Measurements from ENCODE around the gene DDX10.

DDX10 gene

DNA sequence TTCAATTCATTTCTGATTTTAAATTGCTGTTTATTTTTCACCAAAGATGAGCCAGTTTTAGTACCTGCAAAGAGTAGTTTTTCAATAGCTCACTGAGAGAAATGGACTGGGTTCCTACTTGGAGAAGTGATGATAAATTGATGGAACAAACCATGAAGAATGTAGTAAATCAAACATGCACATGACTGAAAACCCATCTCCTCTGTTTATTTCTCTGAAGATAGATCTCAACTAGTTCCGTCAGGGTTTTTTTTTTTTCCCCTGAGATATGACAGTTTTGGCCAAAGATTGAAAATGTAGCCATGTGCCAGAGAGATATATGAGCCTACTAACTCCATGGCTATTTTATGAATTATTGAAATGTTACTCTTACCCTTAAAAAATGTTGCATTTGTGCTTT is 239.6 kb downstream of the DDX10 start:
- Histone ChIP-seq H3K9ac (ENCODE audit: low read length in 5 of 5) (no peak overlapping the region), H3K4me3 (ENCODE audit: low read depth in 1 of 5, low read length in 5 of 5) (no peak overlapping the region), H3K27ac (ENCODE audit: low read depth, low read length) (no peak overlapping the region), H3K9me3 (ENCODE audit: control insufficient read depth in 5 of 5, low read length in 5 of 5) (no peaks in the 10 kb centered on the region), H3K27me3 (ENCODE audit: control insufficient read depth in 5 of 5, insufficient read depth in 4 of 5, low read length in 5 of 5) (no peaks in the 10 kb centered on the region), H3K4me1 (ENCODE audit: control insufficient read depth in 5 of 5, insufficient read depth in 5 of 5, low read length in 5 of 5) (peaks cover 0 to 16% (median 8%) of the 10 kb centered on the region in 5 donors), H3K36me3 (ENCODE audit: control insufficient read depth in 5 of 5, insufficient read depth in 5 of 5, low read length in 5 of 5) (no peaks in the 10 kb centered on the region)

DNA sequence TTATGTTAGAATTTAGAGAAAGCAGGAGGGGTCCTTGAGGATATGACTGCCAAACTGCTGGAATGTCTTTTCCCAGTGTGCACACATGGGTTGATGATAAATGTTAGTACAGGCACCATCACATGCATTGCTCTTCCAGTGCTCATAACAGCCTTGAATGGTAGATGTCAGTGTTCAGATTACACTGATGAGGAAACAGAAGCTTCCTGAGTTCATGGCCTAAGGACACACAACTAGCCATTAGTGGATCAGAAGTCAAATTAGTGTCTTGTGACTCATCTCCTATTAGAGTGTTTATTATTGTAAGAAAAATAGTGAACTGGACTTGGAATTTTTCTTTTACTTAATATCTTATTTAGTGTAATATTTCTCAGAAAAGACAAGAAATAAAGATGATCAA is 241.5 kb downstream of the DDX10 start:
- H3K4me1 ChIP-seq (ENCODE audit: control insufficient read depth in 5 of 5, insufficient read depth in 5 of 5, low read length in 5 of 5) = peaks cover 0 to 25% (median 8%) of the 10 kb centered on the region in 5 donors
- H3K4me3 ChIP-seq (ENCODE audit: low read depth in 1 of 5, low read length in 5 of 5) = no peak overlapping the region
- H3K9me3 ChIP-seq (ENCODE audit: control insufficient read depth in 5 of 5, low read length in 5 of 5) = no peaks in the 10 kb centered on the region
- no peak overlapping the region for H3K9ac ChIP-seq (ENCODE audit: low read length in 5 of 5)
- no peak overlapping the region for H3K27ac ChIP-seq (ENCODE audit: low read depth, low read length)
- no peaks in the 10 kb centered on the region for H3K27me3 ChIP-seq (ENCODE audit: control insufficient read depth in 5 of 5, insufficient read depth in 4 of 5, low read length in 5 of 5)
- no peaks in the 10 kb centered on the region for H3K36me3 ChIP-seq (ENCODE audit: control insufficient read depth in 5 of 5, insufficient read depth in 5 of 5, low read length in 5 of 5)

DNA sequence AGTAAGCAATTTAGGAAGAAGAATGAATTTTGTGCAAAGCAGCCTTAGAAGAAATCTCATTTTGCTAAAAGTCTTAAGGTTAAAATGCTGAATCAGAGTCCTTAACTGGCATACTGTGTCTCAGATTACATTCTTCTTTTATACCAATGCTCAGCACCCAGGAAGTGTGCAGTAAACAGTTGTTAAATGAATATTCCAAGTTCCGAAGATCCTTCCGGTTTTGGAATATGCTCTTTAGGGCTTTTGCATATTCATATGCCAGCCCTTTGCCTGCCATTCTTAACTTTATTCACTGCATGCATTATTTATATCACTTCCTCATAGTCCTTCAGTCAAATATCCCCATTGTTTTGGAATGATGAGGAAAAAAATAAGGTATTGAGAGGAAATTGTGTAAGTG is 242.0 kb downstream of the DDX10 start:
- Histone ChIP-seq H3K4me3 (ENCODE audit: low read depth in 1 of 5, low read length in 5 of 5) (no peak overlapping the region), H3K27ac (ENCODE audit: low read depth, low read length) (peak overlapping the region; percentile 32), H3K9me3 (ENCODE audit: control insufficient read depth in 5 of 5, low read length in 5 of 5) (no peaks in the 10 kb centered on the region), H3K36me3 (ENCODE audit: control insufficient read depth in 5 of 5, insufficient read depth in 5 of 5, low read length in 5 of 5) (no peaks in the 10 kb centered on the region), H3K4me1 (ENCODE audit: control insufficient read depth in 5 of 5, insufficient read depth in 5 of 5, low read length in 5 of 5) (peaks cover 0 to 25% (median 8%) of the 10 kb centered on the region in 5 donors), H3K27me3 (ENCODE audit: control insufficient read depth in 5 of 5, insufficient read depth in 4 of 5, low read length in 5 of 5) (no peaks in the 10 kb centered on the region), H3K9ac (ENCODE audit: low read length in 5 of 5) (no peak overlapping the region)

DNA sequence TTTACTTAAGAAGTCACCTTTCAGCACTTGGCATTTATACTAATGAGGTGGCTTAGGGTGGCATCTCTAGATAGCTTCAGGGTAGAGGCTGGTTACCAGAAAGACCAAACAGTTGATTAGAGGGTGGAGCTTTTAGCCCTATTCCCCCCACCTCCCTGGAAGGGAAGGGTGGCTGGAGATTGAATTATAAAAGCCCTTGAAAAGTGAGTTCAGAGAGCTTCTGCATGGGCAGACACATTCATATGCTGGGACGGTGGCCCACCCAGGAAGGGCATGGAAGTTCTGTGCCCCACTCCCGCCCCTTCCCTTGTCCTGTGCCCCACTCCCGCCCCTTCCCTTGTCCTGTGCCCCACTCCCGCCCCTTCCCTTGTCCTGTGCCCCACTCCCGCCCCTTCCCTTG is 244.2 kb downstream of the DDX10 start:
- H3K27ac ChIP-seq (ENCODE audit: low read depth, low read length) = no peak overlapping the region
- no peaks in the 10 kb centered on the region for H3K27me3 ChIP-seq (ENCODE audit: control insufficient read depth in 5 of 5, insufficient read depth in 4 of 5, low read length in 5 of 5)
- no peaks in the 10 kb centered on the region for H3K36me3 ChIP-seq (ENCODE audit: control insufficient read depth in 5 of 5, insufficient read depth in 5 of 5, low read length in 5 of 5)
- H3K9ac ChIP-seq (ENCODE audit: low read length in 5 of 5) = no peak overlapping the region
- H3K4me3 ChIP-seq (ENCODE audit: low read depth in 1 of 5, low read length in 5 of 5) = no peak overlapping the region
- peaks cover 0 to 25% (median 8%) of the 10 kb centered on the region in 5 donors for H3K4me1 ChIP-seq (ENCODE audit: control insufficient read depth in 5 of 5, insufficient read depth in 5 of 5, low read length in 5 of 5)
- H3K9me3 ChIP-seq (ENCODE audit: control insufficient read depth in 5 of 5, low read length in 5 of 5) = no peaks in the 10 kb centered on the region

DNA sequence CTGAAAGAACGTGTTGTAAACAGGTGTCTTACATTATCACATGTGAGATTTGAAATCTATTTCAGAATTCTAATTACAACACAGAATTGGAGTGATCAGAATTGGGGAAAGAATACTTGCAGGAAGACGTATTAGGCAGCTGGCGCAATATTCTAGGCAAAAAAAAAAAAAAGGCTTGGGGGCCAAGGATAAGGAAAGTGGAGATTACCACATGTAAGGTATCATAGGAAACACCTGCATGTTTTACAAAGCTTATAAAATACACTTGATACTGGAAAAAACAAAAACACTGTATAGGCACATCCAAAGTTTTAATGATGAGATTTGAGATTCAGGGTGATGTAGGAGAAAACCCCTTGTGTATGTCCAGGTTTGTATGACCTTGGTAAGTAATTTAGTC is 245.1 kb downstream of the DDX10 start:
- no peaks in the 10 kb centered on the region for H3K9me3 ChIP-seq (ENCODE audit: control insufficient read depth in 5 of 5, low read length in 5 of 5)
- H3K9ac ChIP-seq (ENCODE audit: low read length in 5 of 5) = no peak overlapping the region
- no peaks in the 10 kb centered on the region for H3K36me3 ChIP-seq (ENCODE audit: control insufficient read depth in 5 of 5, insufficient read depth in 5 of 5, low read length in 5 of 5)
- H3K4me3 ChIP-seq (ENCODE audit: low read depth in 1 of 5, low read length in 5 of 5) = no peak overlapping the region
- peaks cover 0 to 25% (median 8%) of the 10 kb centered on the region in 5 donors for H3K4me1 ChIP-seq (ENCODE audit: control insufficient read depth in 5 of 5, insufficient read depth in 5 of 5, low read length in 5 of 5)
- peak overlapping the region; percentile 0 for H3K27ac ChIP-seq (ENCODE audit: low read depth, low read length)
- no peaks in the 10 kb centered on the region for H3K27me3 ChIP-seq (ENCODE audit: control insufficient read depth in 5 of 5, insufficient read depth in 4 of 5, low read length in 5 of 5)

DNA sequence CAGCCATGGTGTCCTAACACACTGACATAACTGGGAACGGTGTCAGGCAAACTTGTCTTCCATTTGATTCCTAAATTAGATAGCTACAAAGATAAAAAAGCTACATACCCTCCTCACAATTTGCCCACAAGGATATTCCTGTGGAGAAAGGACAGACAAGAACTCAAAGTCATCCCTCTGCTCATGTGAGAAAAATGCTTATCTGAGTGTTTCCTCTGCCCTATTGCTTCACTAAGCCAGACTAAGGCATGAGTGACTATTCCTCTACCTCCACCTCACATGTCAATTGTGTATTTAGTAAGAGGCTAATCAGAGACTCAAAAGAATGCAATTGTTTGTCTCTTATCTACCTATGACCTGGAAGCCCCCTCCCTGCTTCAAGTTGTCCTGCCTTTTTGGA is 247.7 kb downstream of the DDX10 start:
- Histone ChIP-seq H3K27ac (ENCODE audit: low read depth, low read length) (no peak overlapping the region), H3K9me3 (ENCODE audit: control insufficient read depth in 5 of 5, low read length in 5 of 5) (no peaks in the 10 kb centered on the region), H3K4me3 (ENCODE audit: low read depth in 1 of 5, low read length in 5 of 5) (no peak overlapping the region), H3K4me1 (ENCODE audit: control insufficient read depth in 5 of 5, insufficient read depth in 5 of 5, low read length in 5 of 5) (peaks cover 0 to 14% (median 0%) of the 10 kb centered on the region in 5 donors), H3K9ac (ENCODE audit: low read length in 5 of 5) (no peak overlapping the region), H3K27me3 (ENCODE audit: control insufficient read depth in 5 of 5, insufficient read depth in 4 of 5, low read length in 5 of 5) (no peaks in the 10 kb centered on the region), H3K36me3 (ENCODE audit: control insufficient read depth in 5 of 5, insufficient read depth in 5 of 5, low read length in 5 of 5) (no peaks in the 10 kb centered on the region)

DNA sequence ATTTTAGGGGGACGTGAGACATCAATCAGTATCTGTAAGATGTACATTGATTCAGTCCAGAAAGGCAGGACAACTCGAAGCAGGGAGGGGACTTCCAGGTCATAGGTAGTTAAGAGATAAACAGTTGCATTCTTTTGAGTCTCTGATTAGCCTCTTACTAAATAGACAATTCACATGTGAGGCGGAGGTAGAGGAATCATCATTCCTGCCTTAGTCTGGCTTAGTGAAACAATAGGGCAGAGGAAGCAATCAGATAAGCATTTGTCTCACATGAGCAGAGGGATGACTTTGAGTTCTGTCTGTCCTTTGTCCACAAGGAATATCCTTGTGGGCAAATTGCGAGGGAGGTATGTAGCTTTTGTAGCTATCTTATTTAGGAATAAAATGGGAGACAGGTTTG is 248.3 kb downstream of the DDX10 start:
- H3K36me3 ChIP-seq (ENCODE audit: control insufficient read depth in 5 of 5, insufficient read depth in 5 of 5, low read length in 5 of 5) = peaks cover 0 to 2% (median 0%) of the 10 kb centered on the region in 5 donors
- no peak overlapping the region for H3K4me3 ChIP-seq (ENCODE audit: low read depth in 1 of 5, low read length in 5 of 5)
- H3K27ac ChIP-seq (ENCODE audit: low read depth, low read length) = no peak overlapping the region
- H3K27me3 ChIP-seq (ENCODE audit: control insufficient read depth in 5 of 5, insufficient read depth in 4 of 5, low read length in 5 of 5) = no peaks in the 10 kb centered on the region
- peaks cover 0 to 14% (median 0%) of the 10 kb centered on the region in 5 donors for H3K4me1 ChIP-seq (ENCODE audit: control insufficient read depth in 5 of 5, insufficient read depth in 5 of 5, low read length in 5 of 5)
- no peaks in the 10 kb centered on the region for H3K9me3 ChIP-seq (ENCODE audit: control insufficient read depth in 5 of 5, low read length in 5 of 5)
- no peak overlapping the region for H3K9ac ChIP-seq (ENCODE audit: low read length in 5 of 5)

DNA sequence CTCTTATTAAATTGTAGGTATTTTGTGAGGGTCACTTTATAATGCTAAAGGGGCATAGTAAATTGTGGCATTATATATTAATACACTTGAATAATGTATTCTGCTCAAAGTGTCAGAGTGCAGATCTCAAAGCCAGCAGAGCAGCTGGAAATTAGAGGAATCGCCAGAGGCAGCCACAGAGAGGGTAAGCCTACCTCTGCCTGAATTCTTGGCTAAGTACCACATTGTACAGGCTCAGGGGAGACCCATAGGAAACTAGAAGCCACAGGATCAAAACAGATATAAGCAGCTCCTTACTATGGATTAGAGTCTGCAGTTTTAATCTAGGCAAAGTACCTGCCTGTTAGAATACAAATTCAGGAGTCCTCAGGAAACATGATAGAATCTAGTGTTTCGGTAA is 249.3 kb downstream of the DDX10 start:
- no peak overlapping the region for H3K27ac ChIP-seq (ENCODE audit: low read depth, low read length)
- H3K4me3 ChIP-seq (ENCODE audit: low read depth in 1 of 5, low read length in 5 of 5) = no peak overlapping the region
- no peaks in the 10 kb centered on the region for H3K9me3 ChIP-seq (ENCODE audit: control insufficient read depth in 5 of 5, low read length in 5 of 5)
- H3K9ac ChIP-seq (ENCODE audit: low read length in 5 of 5) = no peak overlapping the region
- H3K36me3 ChIP-seq (ENCODE audit: control insufficient read depth in 5 of 5, insufficient read depth in 5 of 5, low read length in 5 of 5) = peaks cover 0 to 2% (median 0%) of the 10 kb centered on the region in 5 donors
- no peaks in the 10 kb centered on the region for H3K27me3 ChIP-seq (ENCODE audit: control insufficient read depth in 5 of 5, insufficient read depth in 4 of 5, low read length in 5 of 5)
- peaks cover 0 to 11% (median 0%) of the 10 kb centered on the region in 5 donors for H3K4me1 ChIP-seq (ENCODE audit: control insufficient read depth in 5 of 5, insufficient read depth in 5 of 5, low read length in 5 of 5)

DNA sequence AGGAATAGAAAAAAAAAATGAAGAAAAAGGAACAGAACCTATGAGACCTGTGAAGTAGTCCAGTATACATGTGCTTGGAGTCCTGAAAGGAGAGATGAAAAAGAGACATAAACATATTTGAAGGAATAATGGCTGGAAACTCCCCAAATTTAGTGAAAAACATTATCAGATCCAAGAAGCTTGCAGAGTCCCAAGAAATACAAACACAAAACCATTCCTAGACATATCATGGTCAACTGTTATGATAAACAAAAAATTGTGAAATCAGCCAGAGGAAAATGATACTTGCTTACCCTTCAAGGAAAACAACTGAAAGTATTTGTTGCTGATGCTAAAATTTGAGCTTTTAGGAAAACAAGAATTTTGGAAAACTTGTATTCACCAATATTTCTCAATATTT is 250.1 kb downstream of the DDX10 start:
- no peak overlapping the region for H3K27ac ChIP-seq (ENCODE audit: low read depth, low read length)
- peaks cover 0 to 2% (median 0%) of the 10 kb centered on the region in 5 donors for H3K36me3 ChIP-seq (ENCODE audit: control insufficient read depth in 5 of 5, insufficient read depth in 5 of 5, low read length in 5 of 5)
- H3K4me1 ChIP-seq (ENCODE audit: control insufficient read depth in 5 of 5, insufficient read depth in 5 of 5, low read length in 5 of 5) = peaks cover 0 to 4% (median 0%) of the 10 kb centered on the region in 5 donors
- no peaks in the 10 kb centered on the region for H3K9me3 ChIP-seq (ENCODE audit: control insufficient read depth in 5 of 5, low read length in 5 of 5)
- no peak overlapping the region for H3K9ac ChIP-seq (ENCODE audit: low read length in 5 of 5)
- H3K27me3 ChIP-seq (ENCODE audit: control insufficient read depth in 5 of 5, insufficient read depth in 4 of 5, low read length in 5 of 5) = no peaks in the 10 kb centered on the region
- H3K4me3 ChIP-seq (ENCODE audit: low read depth in 1 of 5, low read length in 5 of 5) = no peak overlapping the region

DNA sequence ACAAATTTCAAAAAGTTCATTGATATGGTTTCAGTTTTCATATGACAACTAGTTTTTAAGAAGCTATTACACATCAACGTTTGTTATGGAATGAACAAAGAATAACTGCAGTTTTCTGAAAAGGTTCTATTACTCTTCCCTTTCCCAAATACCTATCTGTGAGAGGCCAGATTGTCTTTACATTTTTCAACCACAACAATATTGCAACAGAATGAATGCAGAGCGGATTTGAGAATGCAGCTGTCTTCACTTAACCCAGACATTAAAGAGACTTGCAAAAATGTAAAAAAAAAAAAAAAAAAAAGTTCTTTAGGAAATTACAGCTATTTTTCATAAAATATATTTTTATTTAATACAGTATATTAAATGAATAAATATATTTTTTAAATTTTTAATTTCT is 250.8 kb downstream of the DDX10 start:
- H3K9ac ChIP-seq (ENCODE audit: low read length in 5 of 5) = no peak overlapping the region
- H3K27ac ChIP-seq (ENCODE audit: low read depth, low read length) = no peak overlapping the region

DNA sequence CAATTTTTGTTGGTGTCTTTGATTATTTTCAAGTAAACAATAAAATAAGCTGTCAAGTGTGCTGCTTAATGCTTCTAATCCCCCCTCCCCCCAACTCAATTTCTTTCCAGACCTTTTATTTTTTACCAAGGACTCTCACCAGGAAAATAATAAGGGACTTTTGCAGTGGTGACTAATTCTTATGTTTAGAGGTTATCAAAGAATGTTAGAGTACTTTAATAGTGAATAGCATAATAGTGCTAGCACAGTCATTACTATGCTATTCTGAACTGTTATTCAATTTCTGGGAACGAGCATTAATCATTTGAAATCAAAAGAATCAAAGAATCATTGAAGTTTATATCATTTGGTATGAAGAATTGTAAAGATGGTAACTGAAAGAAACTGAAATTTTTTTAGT is 251.4 kb downstream of the DDX10 start:
- Histone ChIP-seq H3K9ac (ENCODE audit: low read length in 5 of 5) (no peak overlapping the region), H3K27me3 (ENCODE audit: control insufficient read depth in 5 of 5, insufficient read depth in 4 of 5, low read length in 5 of 5) (no peaks in the 10 kb centered on the region), H3K4me1 (ENCODE audit: control insufficient read depth in 5 of 5, insufficient read depth in 5 of 5, low read length in 5 of 5) (no peaks in the 10 kb centered on the region), H3K9me3 (ENCODE audit: control insufficient read depth in 5 of 5, low read length in 5 of 5) (no peaks in the 10 kb centered on the region), H3K4me3 (ENCODE audit: low read depth in 1 of 5, low read length in 5 of 5) (no peak overlapping the region), H3K27ac (ENCODE audit: low read depth, low read length) (no peak overlapping the region), H3K36me3 (ENCODE audit: control insufficient read depth in 5 of 5, insufficient read depth in 5 of 5, low read length in 5 of 5) (peaks cover 0 to 2% (median 0%) of the 10 kb centered on the region in 5 donors)

More for the DNA sequence above, 250.8 kb downstream of the DDX10 start:
- H3K4me3 ChIP-seq (ENCODE audit: low read depth in 1 of 5, low read length in 5 of 5) = no peak overlapping the region
- no peaks in the 10 kb centered on the region for H3K27me3 ChIP-seq (ENCODE audit: control insufficient read depth in 5 of 5, insufficient read depth in 4 of 5, low read length in 5 of 5)
- H3K9me3 ChIP-seq (ENCODE audit: control insufficient read depth in 5 of 5, low read length in 5 of 5) = no peaks in the 10 kb centered on the region
- peaks cover 0 to 2% (median 0%) of the 10 kb centered on the region in 5 donors for H3K36me3 ChIP-seq (ENCODE audit: control insufficient read depth in 5 of 5, insufficient read depth in 5 of 5, low read length in 5 of 5)
- peaks cover 0 to 3% (median 0%) of the 10 kb centered on the region in 5 donors for H3K4me1 ChIP-seq (ENCODE audit: control insufficient read depth in 5 of 5, insufficient read depth in 5 of 5, low read length in 5 of 5)

Data from subcutaneous abdominal adipose tissue (tissue), 5 donors.